MM.1S (cell line): ENCODE results near the gene IFNGR2.

Source experiments
- DNase-seq: peaks from one replicate; pipeline ENCODE4 v3.0.0-alpha.2; 2015
- H2AFZ ChIP-seq: fragments of 300-600 bp; sonication (generic); 2 replicates; pipeline ENCODE4 v1.6.0; 2016; ENCODE audit warnings: antibody characterized with exemption, low read length
- H3F3A ChIP-seq: fragments of 300-600 bp; sonication (generic); 2 replicates; pipeline ENCODE4 v1.6.1; 2016; ENCODE audit warnings: mild to moderate bottlenecking, antibody characterized with exemption, low read length, moderate library complexity, mixed read lengths; ENCODE audit not compliant: insufficient read depth
- H3K27ac ChIP-seq: fragments of 300-600 bp; sonication (generic); 2 replicates; pipeline ENCODE4 v1.5.1; 2016; ENCODE audit warnings: mild to moderate bottlenecking, low read length
- H3K27me3 ChIP-seq: fragments of 300-600 bp; sonication (generic); replicated peaks from 2 replicates; pipeline ENCODE4 v1.6.0; 2016; ENCODE audit warnings: low read length; ENCODE audit not compliant: insufficient read depth
- H3K36me3 ChIP-seq: fragments of 300-600 bp; sonication (generic); replicated peaks from 2 replicates; pipeline ENCODE4 v1.6.1; 2016; ENCODE audit warnings: mild to moderate bottlenecking, low read length, mixed read lengths; ENCODE audit not compliant: insufficient read depth
- H3K4me1 ChIP-seq: fragments of 300-600 bp; sonication (generic); 2 replicates; pipeline ENCODE4 v1.6.1; 2016; ENCODE audit warnings: low read length, mixed read lengths
- H3K4me2 ChIP-seq: fragments of 300-600 bp; sonication (generic); 2 replicates; pipeline ENCODE4 v1.6.0; 2016; ENCODE audit warnings: low read depth, low read length
- H3K4me3 ChIP-seq: fragments of 300-600 bp; sonication (generic); 2 replicates; pipeline ENCODE4 v1.5.1; 2016; ENCODE audit warnings: low read length, mixed read lengths
- H3K79me2 ChIP-seq: fragments of 300-600 bp; sonication (generic); 2 replicates; pipeline ENCODE4 v1.6.1; 2016; ENCODE audit warnings: mixed run types, low read length, mixed read lengths
- H3K9ac ChIP-seq: fragments of 300-600 bp; sonication (generic); 2 replicates; pipeline ENCODE4 v1.6.1; 2016; ENCODE audit warnings: low read length, mixed read lengths
- H3K9me2 ChIP-seq: fragments of 300-600 bp; sonication (generic); replicated peaks from 2 replicates; pipeline ENCODE4 v1.6.1; 2016; ENCODE audit warnings: mild to moderate bottlenecking, low read length, mixed read lengths; ENCODE audit not compliant: insufficient read depth
- H3K9me3 ChIP-seq: fragments of 300-600 bp; sonication (generic); replicated peaks from 2 replicates; pipeline ENCODE4 v1.6.1; 2016; ENCODE audit warnings: mild to moderate bottlenecking, low read length, mixed read lengths; ENCODE audit not compliant: insufficient read depth
- H4K20me1 ChIP-seq: fragments of 300-600 bp; sonication (generic); 2 replicates; pipeline ENCODE4 v1.6.1; 2016; ENCODE audit warnings: mild to moderate bottlenecking, low read length, moderate library complexity, mixed read lengths; ENCODE audit not compliant: insufficient read depth
- EZH2 ChIP-seq: fragments of 300-600 bp; sonication (generic); optimal IDR thresholded peaks from 2 replicates; pipeline ENCODE3; 2017; ENCODE audit warnings: low read depth, mild to moderate bottlenecking, antibody characterized with exemption, low read length, mixed read lengths
- EZH2phosphoT487 ChIP-seq: fragments of 300-600 bp; sonication (generic); IDR thresholded peaks from 2 replicates; pipeline ENCODE4 v1.6.1; 2018; ENCODE audit warnings: antibody characterized with exemption, low read length
- TF ChIP-seq, protein P1 (sequence below): fragments of 300-600 bp; sonication (generic); IDR thresholded peaks from 2 replicates; pipeline ENCODE4 v1.5.1; 2016; ENCODE audit warnings: antibody characterized with exemption, low read length, mixed read lengths

Gene IFNGR2

DNA sequence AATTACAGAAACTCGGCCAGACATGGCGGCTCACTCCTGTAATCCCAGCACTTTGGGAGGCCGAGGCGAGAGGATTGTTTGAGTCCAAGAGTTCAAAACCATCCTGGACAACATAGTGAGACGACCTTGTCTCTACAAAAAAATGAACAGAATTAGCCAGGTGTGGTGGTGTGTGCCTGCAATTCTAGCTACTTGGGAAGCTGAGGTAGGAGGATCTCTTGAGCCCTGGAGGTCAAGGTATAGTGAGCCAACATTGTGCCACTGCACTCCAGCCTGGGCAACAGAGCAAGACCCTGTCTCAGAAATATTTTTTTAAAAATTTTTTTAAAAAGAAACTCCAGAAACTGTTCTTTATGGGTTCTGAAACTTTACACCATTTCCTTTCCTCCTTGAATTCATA, 38.4 kb upstream of the IFNGR2 start:
- Histone ChIP-seq H3K79me2 (no peaks in the 10 kb centered on the region), H3K9me2 (no peaks in the 10 kb centered on the region), H3K27me3 (no peaks in the 10 kb centered on the region), H3K4me3 (no peak overlapping the region), H3K9me3 (no peaks in the 10 kb centered on the region), H3K4me1 (peaks cover 17% of the 10 kb centered on the region), H3K36me3 (no peaks in the 10 kb centered on the region), H4K20me1 (no peaks in the 10 kb centered on the region), H3K27ac (no peak overlapping the region), H2AFZ (no peak overlapping the region), H3K4me2 (no peak overlapping the region), H3K9ac (no peak overlapping the region), H3F3A (peaks cover 9% of the 10 kb centered on the region)
- TF ChIP-seq, protein P1, sequence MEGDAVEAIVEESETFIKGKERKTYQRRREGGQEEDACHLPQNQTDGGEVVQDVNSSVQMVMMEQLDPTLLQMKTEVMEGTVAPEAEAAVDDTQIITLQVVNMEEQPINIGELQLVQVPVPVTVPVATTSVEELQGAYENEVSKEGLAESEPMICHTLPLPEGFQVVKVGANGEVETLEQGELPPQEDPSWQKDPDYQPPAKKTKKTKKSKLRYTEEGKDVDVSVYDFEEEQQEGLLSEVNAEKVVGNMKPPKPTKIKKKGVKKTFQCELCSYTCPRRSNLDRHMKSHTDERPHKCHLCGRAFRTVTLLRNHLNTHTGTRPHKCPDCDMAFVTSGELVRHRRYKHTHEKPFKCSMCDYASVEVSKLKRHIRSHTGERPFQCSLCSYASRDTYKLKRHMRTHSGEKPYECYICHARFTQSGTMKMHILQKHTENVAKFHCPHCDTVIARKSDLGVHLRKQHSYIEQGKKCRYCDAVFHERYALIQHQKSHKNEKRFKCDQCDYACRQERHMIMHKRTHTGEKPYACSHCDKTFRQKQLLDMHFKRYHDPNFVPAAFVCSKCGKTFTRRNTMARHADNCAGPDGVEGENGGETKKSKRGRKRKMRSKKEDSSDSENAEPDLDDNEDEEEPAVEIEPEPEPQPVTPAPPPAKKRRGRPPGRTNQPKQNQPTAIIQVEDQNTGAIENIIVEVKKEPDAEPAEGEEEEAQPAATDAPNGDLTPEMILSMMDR, result no peak
- TF ChIP-seq EZH2phosphoT487, result no peak
- DNase-seq, result no peak

- Histone ChIP-seq H3K9ac (no peak overlapping the region), H3K4me1 (peaks cover 11% of the 10 kb centered on the region; the same call in 1 of the 2 replicates), H3K27ac (no peak overlapping the region), H2AFZ (no peak overlapping the region), H3K9me2 (no peaks in the 10 kb centered on the region), H3F3A (no peaks in the 10 kb centered on the region), H3K27me3 (no peaks in the 10 kb centered on the region), H3K4me3 (no peak overlapping the region), H4K20me1 (no peaks in the 10 kb centered on the region), H3K4me2 (no peak overlapping the region), H3K9me3 (no peaks in the 10 kb centered on the region), H3K79me2 (no peaks in the 10 kb centered on the region), H3K36me3 (no peaks in the 10 kb centered on the region)
- DNase-seq, result no peak
- TF ChIP-seq EZH2phosphoT487 (no peak), EZH2 (no peak)
- TF ChIP-seq, protein P1, result no peak
Measured at GRCh38 chr21:33367309-33367973, 35.8 kb upstream of the IFNGR2 start.

GRCh38 chr21:33368124-33368523, 35.1 kb upstream of the IFNGR2 start:
- no peak overlapping the region for H3K4me2 ChIP-seq
- H3K9ac ChIP-seq, result no peak overlapping the region
- no peaks in the 10 kb centered on the region for H3K36me3 ChIP-seq
- no peaks in the 10 kb centered on the region for H3K79me2 ChIP-seq
- no peak overlapping the region for H3K27ac ChIP-seq
- no peak overlapping the region for H3K4me3 ChIP-seq
- no peaks in the 10 kb centered on the region for H4K20me1 ChIP-seq
- H3K27me3 ChIP-seq, result no peaks in the 10 kb centered on the region
- no peaks in the 10 kb centered on the region for H3F3A ChIP-seq
- H3K9me3 ChIP-seq, result no peaks in the 10 kb centered on the region
- H3K9me2 ChIP-seq, result no peaks in the 10 kb centered on the region
- no peak overlapping the region for H2AFZ ChIP-seq
- H3K4me1 ChIP-seq, result peaks cover 10% of the 10 kb centered on the region; the same call in 1 of the 2 replicates
- no peak for DNase-seq
- TF ChIP-seq, protein P1, result no peak
- no peak for TF ChIP-seq EZH2
- TF ChIP-seq EZH2phosphoT487, result no peak
